Posterior vena cava (tissue), 2 donors: ENCODE results near the gene MAST4. TPM values are rescaled to one million over a fixed set of nuclear protein-coding genes. Genes with fewer than 3 reads are reported as not detected.

Experiments
- DNase-seq: peaks from one replicate; pipeline ENCODE4 v3.0.0-alpha.2; 2020; ENCODE audit warnings: low spot score
- intact Hi-C, 2 donors: fragments of 100-400 bp; cut with DNase I; formaldehyde crosslinking; loops; one replicate each; pipeline versions ENCODE4 v1.14.1 to v1.14.2; 2022 to 2023
- total RNA-seq, 2 donors: library from RNA; stranded (reverse); fragmentation: NEBNext Ultra II Directional; extraction: Animal tissue kit (Norgen Biotek cat#: 25700); gene quantifications; one replicate each; pipeline ENCODE4 v1.2.1, GENCODE V29; 2021
- donor health status: DM: yes; HTN: yes; CAD: no.
- donor health status: DM: yes; HTN: yes; CAD: no.

MAST4 gene
- total RNA-seq, 2 donors from 2014 or later: 36.4 to 45.6 TPM

GRCh38 chr5:67204821-67205220, 608.6 kb downstream of the MAST4 start:
- no peak for DNase-seq
- intact Hi-C loops: loop anchor here (5.0 to 10.0 kb wide), 3 partner anchors 43 to 400 kb away; no protein-coding TSS in a partner anchor

GRCh38 chr5:67205981-67206380, 609.8 kb downstream of the MAST4 start:
- intact Hi-C loops: loop anchor here (5.0 to 10.0 kb wide), 3 partner anchors 44 to 401 kb away; no protein-coding TSS in a partner anchor
- DNase-seq: no peak

GRCh38 chr5:67206461-67206860, 610.3 kb downstream of the MAST4 start:
- DNase-seq: no peak
- intact Hi-C loops: loop anchor here (5.0 to 10.0 kb wide), 3 partner anchors 44 to 402 kb away; no protein-coding TSS in a partner anchor

- DNase-seq: no peak
- intact Hi-C loops: loop anchor here (5.0 to 10.0 kb wide), 3 partner anchors 45 to 402 kb away; no protein-coding TSS in a partner anchor
Measured at GRCh38 chr5:67206929-67207328, 610.7 kb downstream of the MAST4 start.

- no peak for DNase-seq
- intact Hi-C loops: loop anchor here (5.0 to 10.0 kb wide), 3 partner anchors 46 to 404 kb away; no protein-coding TSS in a partner anchor
Measured at GRCh38 chr5:67208403-67208802, 612.2 kb downstream of the MAST4 start.

- intact Hi-C loops: loop anchor here (5.0 to 10.0 kb wide), 3 partner anchors 47 to 404 kb away; no protein-coding TSS in a partner anchor
- DNase-seq: no peak
Measured at GRCh38 chr5:67209141-67209771, 613.1 kb downstream of the MAST4 start.

GRCh38 chr5:67211926-67212325, 615.7 kb downstream of the MAST4 start:
- intact Hi-C loops: no loop called here
- DNase-seq: no peak

GRCh38 chr5:67214036-67214435, 617.8 kb downstream of the MAST4 start:
- DNase-seq: no peak
- intact Hi-C loops: no loop called here

- DNase-seq: no peak
- intact Hi-C loops: no loop called here
Measured at GRCh38 chr5:67214707-67215447, 618.7 kb downstream of the MAST4 start.

- intact Hi-C loops: no loop called here
Measured at GRCh38 chr5:67215519-67216471, 619.6 kb downstream of the MAST4 start.

GRCh38 chr5:67216564-67216963, 620.4 kb downstream of the MAST4 start:
- no peak for DNase-seq
- intact Hi-C loops: no loop called here

More at GRCh38 chr5:67215519-67216471, 619.6 kb downstream of the MAST4 start:
- peak; percentile 94 for DNase-seq
